Endothelial cell (in vitro differentiated cells): ENCODE results near the gene PRR18. TPM values are rescaled to one million over a fixed set of nuclear protein-coding genes. Genes with fewer than 3 reads are reported as not detected.
A peak's percentile ranks its signal among the peaks of the same experiment; 100 is the strongest.

ENCODE experiments used
- DNase-seq: peaks from one replicate; pipeline ENCODE4 v3.0.0; 2021; ENCODE audit warnings: low spot score
- H3K27ac Mint-ChIP-seq: one replicate; pipeline ENCODE4 v1.8.0; 2021; ENCODE audit warnings: mixed read lengths, inconsistent platforms; ENCODE audit not compliant: unreplicated experiment
- H3K27me3 Mint-ChIP-seq: one replicate; pipeline ENCODE4 v1.8.0; 2021; ENCODE audit warnings: mild to moderate bottlenecking, moderate library complexity, mixed read lengths, inconsistent platforms; ENCODE audit not compliant: unreplicated experiment
- H3K36me3 Mint-ChIP-seq: one replicate; pipeline ENCODE4 v1.8.0; 2021; ENCODE audit warnings: mild to moderate bottlenecking, low read depth, mixed read lengths, inconsistent platforms; ENCODE audit not compliant: unreplicated experiment
- H3K4me1 Mint-ChIP-seq: one replicate; pipeline ENCODE4 v1.8.0; 2021; ENCODE audit warnings: mild to moderate bottlenecking, mixed read lengths, inconsistent platforms; ENCODE audit not compliant: unreplicated experiment
- H3K4me3 Mint-ChIP-seq: one replicate; pipeline ENCODE4 v1.8.0; 2021; ENCODE audit warnings: mild to moderate bottlenecking, mixed read lengths, inconsistent platforms; ENCODE audit not compliant: unreplicated experiment
- H3K9me3 Mint-ChIP-seq: one replicate; pipeline ENCODE4 v1.8.0; 2021; ENCODE audit warnings: mixed read lengths, inconsistent platforms; ENCODE audit not compliant: unreplicated experiment
- total RNA-seq: library from RNA; stranded (reverse); fragmentation: NEBNext Ultra II Directional; extraction: Animal tissue kit (Norgen Biotek cat#: 25700); gene quantifications from one replicate; pipeline ENCODE4 v1.2.1, GENCODE V29; 2021; ENCODE audit not compliant: unreplicated experiment
- TF ChIP-seq, protein P1 (sequence below): fragments of 200-600 bp; sonication (generic); IDR thresholded peaks from one replicate; pipeline ENCODE4 v1.5.0; 2021; ENCODE audit warnings: antibody characterized with exemption; ENCODE audit not compliant: unreplicated experiment

Gene PRR18
- total RNA-seq, 1 donor from 2014 or later, result 1.1 TPM

DNA sequence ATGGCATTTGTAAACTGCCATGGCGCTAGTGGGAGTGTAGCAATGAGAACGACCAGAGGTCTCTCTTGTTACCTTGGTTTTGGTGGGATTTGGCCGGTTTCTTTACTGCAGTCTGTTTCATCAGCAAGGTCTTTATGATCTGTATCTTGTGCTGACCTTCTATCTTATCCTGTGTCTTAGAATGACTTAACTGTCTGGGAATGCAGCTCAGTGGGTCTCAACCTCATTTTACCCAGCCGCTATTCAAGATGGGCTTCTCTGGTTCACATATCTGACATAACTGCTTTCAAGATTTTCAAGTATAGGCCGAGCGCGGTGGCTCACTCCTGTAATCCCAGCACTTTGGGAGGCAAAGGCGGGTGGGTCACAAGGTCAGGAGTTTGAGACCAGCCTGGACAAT lies 36.0 kb upstream of the PRR18 start:
- peak overlapping the region; percentile 27 for H3K4me3 Mint-ChIP-seq
- TF ChIP-seq, protein P1, sequence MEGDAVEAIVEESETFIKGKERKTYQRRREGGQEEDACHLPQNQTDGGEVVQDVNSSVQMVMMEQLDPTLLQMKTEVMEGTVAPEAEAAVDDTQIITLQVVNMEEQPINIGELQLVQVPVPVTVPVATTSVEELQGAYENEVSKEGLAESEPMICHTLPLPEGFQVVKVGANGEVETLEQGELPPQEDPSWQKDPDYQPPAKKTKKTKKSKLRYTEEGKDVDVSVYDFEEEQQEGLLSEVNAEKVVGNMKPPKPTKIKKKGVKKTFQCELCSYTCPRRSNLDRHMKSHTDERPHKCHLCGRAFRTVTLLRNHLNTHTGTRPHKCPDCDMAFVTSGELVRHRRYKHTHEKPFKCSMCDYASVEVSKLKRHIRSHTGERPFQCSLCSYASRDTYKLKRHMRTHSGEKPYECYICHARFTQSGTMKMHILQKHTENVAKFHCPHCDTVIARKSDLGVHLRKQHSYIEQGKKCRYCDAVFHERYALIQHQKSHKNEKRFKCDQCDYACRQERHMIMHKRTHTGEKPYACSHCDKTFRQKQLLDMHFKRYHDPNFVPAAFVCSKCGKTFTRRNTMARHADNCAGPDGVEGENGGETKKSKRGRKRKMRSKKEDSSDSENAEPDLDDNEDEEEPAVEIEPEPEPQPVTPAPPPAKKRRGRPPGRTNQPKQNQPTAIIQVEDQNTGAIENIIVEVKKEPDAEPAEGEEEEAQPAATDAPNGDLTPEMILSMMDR, result no peak
- peaks cover 8% of the 10 kb centered on the region for H3K36me3 Mint-ChIP-seq
- H3K27ac Mint-ChIP-seq, result no peak overlapping the region
- no peak for DNase-seq
- peaks cover 11% of the 10 kb centered on the region for H3K27me3 Mint-ChIP-seq
- H3K4me1 Mint-ChIP-seq, result peaks cover 16% of the 10 kb centered on the region
- H3K9me3 Mint-ChIP-seq, result no peaks in the 10 kb centered on the region

DNA sequence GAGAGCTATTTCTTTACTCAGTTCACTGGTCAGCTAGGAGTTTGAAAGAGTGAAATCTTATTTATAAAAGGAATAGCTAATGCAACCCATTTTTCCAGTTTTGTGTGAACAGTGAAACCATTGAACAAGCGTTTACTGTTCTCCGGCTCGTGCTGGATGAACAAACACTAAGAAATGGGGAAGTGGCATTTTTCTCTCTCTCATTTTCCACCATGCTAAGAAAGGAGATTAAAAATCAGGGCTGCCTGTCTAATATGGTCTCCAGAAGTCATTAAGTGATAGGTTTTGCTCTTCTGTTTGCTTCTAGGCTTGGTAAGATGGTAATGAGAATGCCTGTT lies 34.9 kb upstream of the PRR18 start:
- TF ChIP-seq, protein P1, result no peak
- no peaks in the 10 kb centered on the region for H3K9me3 Mint-ChIP-seq
- peaks cover 19% of the 10 kb centered on the region for H3K4me1 Mint-ChIP-seq
- peaks cover 8% of the 10 kb centered on the region for H3K36me3 Mint-ChIP-seq
- H3K27me3 Mint-ChIP-seq, result peaks cover 14% of the 10 kb centered on the region
- DNase-seq, result no peak
- peak overlapping the region; percentile 76 for H3K27ac Mint-ChIP-seq
- peak overlapping the region; percentile 97 for H3K4me3 Mint-ChIP-seq

DNA sequence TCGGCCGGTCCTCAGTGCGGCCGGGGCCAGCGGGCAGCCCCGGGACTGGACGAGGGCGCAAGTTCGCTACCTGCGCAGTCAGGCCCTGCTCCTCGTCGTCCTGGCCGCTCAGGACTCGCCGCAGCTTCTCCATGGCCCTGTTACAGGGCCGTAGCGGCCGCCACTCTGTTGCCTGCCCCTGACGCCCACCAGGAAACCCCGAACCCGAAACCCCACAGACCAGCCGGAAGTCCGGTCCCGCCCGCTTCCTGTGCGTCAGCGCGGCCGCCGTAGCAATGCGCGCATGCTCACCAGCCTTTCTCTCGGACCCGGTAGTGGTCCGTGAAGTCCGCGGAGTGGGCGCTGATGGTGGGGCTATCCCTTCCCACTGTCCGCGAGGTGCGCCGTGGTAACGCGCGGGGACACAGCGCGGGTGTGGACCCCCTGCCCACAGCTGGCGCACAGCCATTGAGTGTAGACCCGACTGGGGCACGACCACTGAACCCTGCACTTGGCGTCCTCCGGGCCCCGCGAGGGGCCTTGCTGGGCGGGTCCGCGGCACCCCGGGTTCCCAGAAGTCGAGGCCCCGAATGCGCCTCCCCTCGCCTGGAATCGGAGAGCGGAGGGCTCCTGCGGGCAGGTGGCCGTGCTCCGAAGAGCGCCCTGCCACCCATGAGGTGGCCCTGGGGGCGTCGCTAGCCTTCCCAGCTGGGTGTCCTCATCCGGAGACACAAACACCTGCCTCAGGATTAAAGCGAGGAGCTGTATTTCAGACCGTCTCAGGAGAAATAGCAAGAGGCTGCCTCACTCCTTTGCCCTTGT lies 34.4 kb upstream of the PRR18 start, which contains the start of gene SFT2D1:
Gene SFT2D1, minus strand, starts transcription at position 197 of the 801 bp plus-strand sequence. Its CDS starts 64 bp downstream, at position 133.
- Mint-ChIP-seq H3K4me3 (peak within 1 kb of the TSS; percentile 97), H3K27ac (peak within 1 kb of the TSS; percentile 99), H3K9me3 (no peaks in the 10 kb centered on the region), H3K27me3 (peaks cover 13% of the 10 kb centered on the region), H3K36me3 (peaks cover 11% of the 10 kb centered on the region), H3K4me1 (peaks cover 20% of the 10 kb centered on the region)
- TF ChIP-seq, protein P1, result no peak
- DNase-seq, result peak; percentile 88

DNA sequence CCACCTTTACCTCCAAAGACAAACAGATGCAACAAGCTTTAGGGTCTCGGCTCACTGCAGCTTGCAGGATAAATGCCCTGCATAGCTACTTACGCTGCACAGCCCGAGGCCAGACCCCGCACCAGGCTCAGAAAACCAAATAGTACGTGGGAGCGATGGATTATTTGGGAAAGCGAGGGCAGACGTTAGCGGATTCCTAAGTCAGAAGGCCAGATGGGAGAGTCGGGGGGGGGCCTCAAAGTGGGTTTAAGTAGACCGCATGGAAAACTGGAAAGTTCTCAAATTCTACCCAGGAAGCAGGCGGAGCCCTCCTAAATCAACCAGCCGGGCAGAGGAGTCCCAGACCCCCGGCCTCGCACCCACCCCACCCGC lies 33.8 kb upstream of the PRR18 start:
- Mint-ChIP-seq H3K27ac (peak overlapping the region; percentile 99), H3K36me3 (peaks cover 16% of the 10 kb centered on the region), H3K4me3 (peak overlapping the region; percentile 97), H3K27me3 (peaks cover 14% of the 10 kb centered on the region), H3K4me1 (peaks cover 20% of the 10 kb centered on the region), H3K9me3 (no peaks in the 10 kb centered on the region)
- TF ChIP-seq, protein P1, result no peak
- no peak for DNase-seq

DNA sequence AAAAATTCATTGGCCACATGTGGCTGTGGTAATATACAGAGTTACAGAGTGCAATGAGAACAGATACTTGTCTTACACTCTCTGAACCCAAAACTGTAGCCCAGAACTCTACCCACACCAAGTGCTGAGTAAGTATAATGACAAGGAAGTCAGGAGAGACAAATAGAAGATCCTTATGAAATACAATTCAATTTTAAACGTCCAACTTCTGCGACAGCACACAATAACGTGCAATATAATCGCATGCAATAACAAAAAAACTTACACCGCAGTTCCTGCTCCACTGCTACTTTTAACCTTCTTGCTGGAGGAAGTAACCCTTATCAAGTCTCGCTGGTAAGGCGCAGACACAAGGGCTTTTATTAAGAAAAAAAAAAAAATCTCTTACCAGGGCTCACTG lies 33.3 kb upstream of the PRR18 start:
- Mint-ChIP-seq H3K4me3 (peak overlapping the region; percentile 97), H3K9me3 (no peaks in the 10 kb centered on the region), H3K27me3 (peaks cover 14% of the 10 kb centered on the region), H3K36me3 (peaks cover 16% of the 10 kb centered on the region), H3K27ac (peak overlapping the region; percentile 99), H3K4me1 (peaks cover 20% of the 10 kb centered on the region)
- TF ChIP-seq, protein P1, result no peak
- no peak for DNase-seq
